ENCODE results near the gene SH3RF3. TPM values are rescaled to one million over a fixed set of nuclear protein-coding genes. Genes with fewer than 3 reads are reported as not detected.

SH3RF3 gene
- total RNA-seq, 1 experiment from 2014 or later = 0.34 TPM

- Histone ChIP-seq H3K4me2 (ENCODE audit: low read depth, low read length, poor library complexity, severe bottlenecking) (no peak overlapping the region), H3K27me3 (ENCODE audit: low read length) (no peaks in the 10 kb centered on the region), H3K9me3 (ENCODE audit: low read length) (no peaks in the 10 kb centered on the region), H3K9me2 (replicated peaks; ENCODE audit: insufficient read depth, low read length) (no peaks in the 10 kb centered on the region), H3K4me1 (ENCODE audit: low read length) (peaks cover 13% of the 10 kb centered on the region), H4K20me1 (ENCODE audit: insufficient read depth, low read depth, low read length) (no peaks in the 10 kb centered on the region), H3K4me3 (ENCODE audit: low read length) (no peak overlapping the region), H3K27ac (ENCODE audit: low read length) (no peak overlapping the region), H3K9ac (ENCODE audit: low read length) (no peak overlapping the region), H3K79me2 (ENCODE audit: low read length) (no peaks in the 10 kb centered on the region), H2AFZ (ENCODE audit: low read length) (no peak overlapping the region), H3K36me3 (ENCODE audit: insufficient read depth, low read length) (no peaks in the 10 kb centered on the region)
- no peak for DNase-seq
These were observed 97.6 kb downstream of the SH3RF3 start for GRCh38 chr2:109226622-109227021.

- Histone ChIP-seq H3K9me3 (ENCODE audit: low read length) (no peaks in the 10 kb centered on the region), H4K20me1 (ENCODE audit: insufficient read depth, low read depth, low read length) (no peaks in the 10 kb centered on the region), H3K9ac (ENCODE audit: low read length) (no peak overlapping the region), H3K36me3 (ENCODE audit: insufficient read depth, low read length) (no peaks in the 10 kb centered on the region), H3K4me1 (ENCODE audit: low read length) (peaks cover 16% of the 10 kb centered on the region), H3K4me3 (ENCODE audit: low read length) (no peak overlapping the region), H3K9me2 (replicated peaks; ENCODE audit: insufficient read depth, low read length) (no peaks in the 10 kb centered on the region), H3K27ac (ENCODE audit: low read length) (no peak overlapping the region), H3K4me2 (ENCODE audit: low read depth, low read length, poor library complexity, severe bottlenecking) (no peak overlapping the region), H3K79me2 (ENCODE audit: low read length) (no peaks in the 10 kb centered on the region), H2AFZ (ENCODE audit: low read length) (no peak overlapping the region), H3K27me3 (ENCODE audit: low read length) (no peaks in the 10 kb centered on the region)
- DNase-seq = no peak
These were observed 100.2 kb downstream of the SH3RF3 start for GRCh38 chr2:109229094-109229675.

- Histone ChIP-seq H3K9ac (ENCODE audit: low read length) (no peak overlapping the region), H3K4me3 (ENCODE audit: low read length) (no peak overlapping the region), H2AFZ (ENCODE audit: low read length) (no peak overlapping the region), H3K4me2 (ENCODE audit: low read depth, low read length, poor library complexity, severe bottlenecking) (no peak overlapping the region), H3K9me3 (ENCODE audit: low read length) (no peaks in the 10 kb centered on the region), H3K9me2 (replicated peaks; ENCODE audit: insufficient read depth, low read length) (no peaks in the 10 kb centered on the region), H3K27ac (ENCODE audit: low read length) (no peak overlapping the region), H3K79me2 (ENCODE audit: low read length) (no peaks in the 10 kb centered on the region), H3K36me3 (ENCODE audit: insufficient read depth, low read length) (no peaks in the 10 kb centered on the region), H3K4me1 (ENCODE audit: low read length) (peaks cover 16% of the 10 kb centered on the region), H3K27me3 (ENCODE audit: low read length) (no peaks in the 10 kb centered on the region), H4K20me1 (ENCODE audit: insufficient read depth, low read depth, low read length) (no peaks in the 10 kb centered on the region)
- DNase-seq = no peak
These were observed 102.0 kb downstream of the SH3RF3 start for GRCh38 chr2:109230941-109231420.

- no peaks in the 10 kb centered on the region for H3K9me2 ChIP-seq (replicated peaks; ENCODE audit: insufficient read depth, low read length)
- no peak overlapping the region for H3K27ac ChIP-seq (ENCODE audit: low read length)
- H4K20me1 ChIP-seq (ENCODE audit: insufficient read depth, low read depth, low read length) = no peaks in the 10 kb centered on the region
- no peak overlapping the region for H2AFZ ChIP-seq (ENCODE audit: low read length)
- no peak overlapping the region for H3K9ac ChIP-seq (ENCODE audit: low read length)
- no peak overlapping the region for H3K4me2 ChIP-seq (ENCODE audit: low read depth, low read length, poor library complexity, severe bottlenecking)
- H3K4me1 ChIP-seq (ENCODE audit: low read length) = peaks cover 16% of the 10 kb centered on the region
- no peaks in the 10 kb centered on the region for H3K27me3 ChIP-seq (ENCODE audit: low read length)
- DNase-seq = no peak
- no peaks in the 10 kb centered on the region for H3K36me3 ChIP-seq (ENCODE audit: insufficient read depth, low read length)
- no peak overlapping the region for H3K4me3 ChIP-seq (ENCODE audit: low read length)
- no peaks in the 10 kb centered on the region for H3K9me3 ChIP-seq (ENCODE audit: low read length)
- H3K79me2 ChIP-seq (ENCODE audit: low read length) = no peaks in the 10 kb centered on the region
These were observed 102.4 kb downstream of the SH3RF3 start for GRCh38 chr2:109231428-109231827.

- Histone ChIP-seq H4K20me1 (ENCODE audit: insufficient read depth, low read depth, low read length) (no peaks in the 10 kb centered on the region), H2AFZ (ENCODE audit: low read length) (no peak overlapping the region), H3K27ac (ENCODE audit: low read length) (no peak overlapping the region), H3K36me3 (ENCODE audit: insufficient read depth, low read length) (no peaks in the 10 kb centered on the region), H3K4me3 (ENCODE audit: low read length) (no peak overlapping the region), H3K27me3 (ENCODE audit: low read length) (no peaks in the 10 kb centered on the region), H3K4me2 (ENCODE audit: low read depth, low read length, poor library complexity, severe bottlenecking) (no peak overlapping the region), H3K79me2 (ENCODE audit: low read length) (no peaks in the 10 kb centered on the region), H3K9ac (ENCODE audit: low read length) (no peak overlapping the region), H3K9me2 (replicated peaks; ENCODE audit: insufficient read depth, low read length) (no peaks in the 10 kb centered on the region), H3K9me3 (ENCODE audit: low read length) (no peaks in the 10 kb centered on the region), H3K4me1 (ENCODE audit: low read length) (peaks cover 16% of the 10 kb centered on the region)
- DNase-seq = no peak
These were observed 103.1 kb downstream of the SH3RF3 start for GRCh38 chr2:109231996-109232705.

- no peak for DNase-seq
- Histone ChIP-seq H2AFZ (ENCODE audit: low read length) (no peak overlapping the region), H3K4me2 (ENCODE audit: low read depth, low read length, poor library complexity, severe bottlenecking) (no peak overlapping the region), H3K27me3 (ENCODE audit: low read length) (no peaks in the 10 kb centered on the region), H3K9ac (ENCODE audit: low read length) (no peak overlapping the region), H3K4me3 (ENCODE audit: low read length) (no peak overlapping the region), H3K79me2 (ENCODE audit: low read length) (no peaks in the 10 kb centered on the region), H3K36me3 (ENCODE audit: insufficient read depth, low read length) (no peaks in the 10 kb centered on the region), H3K27ac (ENCODE audit: low read length) (no peak overlapping the region), H3K4me1 (ENCODE audit: low read length) (peaks cover 16% of the 10 kb centered on the region), H3K9me3 (ENCODE audit: low read length) (no peaks in the 10 kb centered on the region), H3K9me2 (replicated peaks; ENCODE audit: insufficient read depth, low read length) (no peaks in the 10 kb centered on the region), H4K20me1 (ENCODE audit: insufficient read depth, low read depth, low read length) (no peaks in the 10 kb centered on the region)
These were observed 103.9 kb downstream of the SH3RF3 start for GRCh38 chr2:109232909-109233308.

- H3K9me3 ChIP-seq (ENCODE audit: low read length) = no peaks in the 10 kb centered on the region
- no peak overlapping the region for H2AFZ ChIP-seq (ENCODE audit: low read length)
- H3K4me2 ChIP-seq (ENCODE audit: low read depth, low read length, poor library complexity, severe bottlenecking) = no peak overlapping the region
- no peak overlapping the region for H3K27ac ChIP-seq (ENCODE audit: low read length)
- no peak overlapping the region for H3K4me3 ChIP-seq (ENCODE audit: low read length)
- no peaks in the 10 kb centered on the region for H3K27me3 ChIP-seq (ENCODE audit: low read length)
- H3K9ac ChIP-seq (ENCODE audit: low read length) = no peak overlapping the region
- H4K20me1 ChIP-seq (ENCODE audit: insufficient read depth, low read depth, low read length) = no peaks in the 10 kb centered on the region
- DNase-seq = no peak
- H3K79me2 ChIP-seq (ENCODE audit: low read length) = no peaks in the 10 kb centered on the region
- H3K4me1 ChIP-seq (ENCODE audit: low read length) = peaks cover 21% of the 10 kb centered on the region
- no peaks in the 10 kb centered on the region for H3K9me2 ChIP-seq (replicated peaks; ENCODE audit: insufficient read depth, low read length)
- no peaks in the 10 kb centered on the region for H3K36me3 ChIP-seq (ENCODE audit: insufficient read depth, low read length)
These were observed 104.6 kb downstream of the SH3RF3 start for GRCh38 chr2:109233643-109234042.

GRCh38 chr2:109234355-109234754 is 105.3 kb downstream of the SH3RF3 start:
- Histone ChIP-seq H3K27ac (ENCODE audit: low read length) (no peak overlapping the region), H3K9ac (ENCODE audit: low read length) (no peak overlapping the region), H3K36me3 (ENCODE audit: insufficient read depth, low read length) (no peaks in the 10 kb centered on the region), H3K27me3 (ENCODE audit: low read length) (no peaks in the 10 kb centered on the region), H3K4me1 (ENCODE audit: low read length) (peaks cover 24% of the 10 kb centered on the region), H3K4me3 (ENCODE audit: low read length) (no peak overlapping the region), H3K4me2 (ENCODE audit: low read depth, low read length, poor library complexity, severe bottlenecking) (no peak overlapping the region), H3K79me2 (ENCODE audit: low read length) (no peaks in the 10 kb centered on the region), H3K9me3 (ENCODE audit: low read length) (no peaks in the 10 kb centered on the region), H3K9me2 (replicated peaks; ENCODE audit: insufficient read depth, low read length) (no peaks in the 10 kb centered on the region), H2AFZ (ENCODE audit: low read length) (no peak overlapping the region), H4K20me1 (ENCODE audit: insufficient read depth, low read depth, low read length) (no peaks in the 10 kb centered on the region)
- DNase-seq = no peak
